Fibroblast of villous mesenchyme (primary cell): Measurements from ENCODE around the gene CTCF. TPM values are rescaled to one million over a fixed set of nuclear protein-coding genes. Genes with fewer than 3 reads are reported as not detected.

Experiments used
- DNase-seq: peaks from one replicate; pipeline ENCODE4 v3.0.0-alpha.2; 2010; ENCODE audit warnings: low read depth
- H3K4me3 ChIP-seq: 2 replicates; pipeline ENCODE4 v1.5.1; 2011; ENCODE audit warnings: low read depth, mild to moderate bottlenecking, low read length
- total RNA-seq: library from RNA; depleted of rRNA; stranded (reverse); fragments of >200 nt; gene quantifications from 2 replicates; pipeline ENCODE4 v1.2.3, GENCODE V29; 2012
- TF ChIP-seq, protein P1 (sequence below): IDR thresholded peaks from 2 replicates; pipeline ENCODE4 v1.5.1; 2012; ENCODE audit warnings: low read depth, mild to moderate bottlenecking, low read length; ENCODE audit not compliant: insufficient read depth

The CTCF gene
- total RNA-seq, 1 donor, result 33.7 TPM

DNA sequence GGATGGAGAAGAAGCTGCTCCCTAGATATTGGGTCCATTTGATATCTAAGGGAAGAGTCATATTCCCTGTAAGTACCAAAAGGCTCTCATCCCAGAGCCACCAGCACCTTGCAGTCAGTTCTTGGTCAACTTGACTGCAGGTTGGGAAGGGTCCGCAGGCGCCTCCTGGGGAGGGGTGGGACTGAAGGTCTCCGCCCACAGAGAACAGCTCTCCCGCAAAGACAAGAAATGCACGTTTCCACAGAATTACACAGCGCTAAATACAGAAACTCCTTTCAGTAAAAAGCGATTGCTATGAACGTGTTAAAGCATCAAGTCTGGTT lies 864 bp upstream of the CTCF start:
- TF ChIP-seq, protein P1, sequence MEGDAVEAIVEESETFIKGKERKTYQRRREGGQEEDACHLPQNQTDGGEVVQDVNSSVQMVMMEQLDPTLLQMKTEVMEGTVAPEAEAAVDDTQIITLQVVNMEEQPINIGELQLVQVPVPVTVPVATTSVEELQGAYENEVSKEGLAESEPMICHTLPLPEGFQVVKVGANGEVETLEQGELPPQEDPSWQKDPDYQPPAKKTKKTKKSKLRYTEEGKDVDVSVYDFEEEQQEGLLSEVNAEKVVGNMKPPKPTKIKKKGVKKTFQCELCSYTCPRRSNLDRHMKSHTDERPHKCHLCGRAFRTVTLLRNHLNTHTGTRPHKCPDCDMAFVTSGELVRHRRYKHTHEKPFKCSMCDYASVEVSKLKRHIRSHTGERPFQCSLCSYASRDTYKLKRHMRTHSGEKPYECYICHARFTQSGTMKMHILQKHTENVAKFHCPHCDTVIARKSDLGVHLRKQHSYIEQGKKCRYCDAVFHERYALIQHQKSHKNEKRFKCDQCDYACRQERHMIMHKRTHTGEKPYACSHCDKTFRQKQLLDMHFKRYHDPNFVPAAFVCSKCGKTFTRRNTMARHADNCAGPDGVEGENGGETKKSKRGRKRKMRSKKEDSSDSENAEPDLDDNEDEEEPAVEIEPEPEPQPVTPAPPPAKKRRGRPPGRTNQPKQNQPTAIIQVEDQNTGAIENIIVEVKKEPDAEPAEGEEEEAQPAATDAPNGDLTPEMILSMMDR, result no peak
- DNase-seq, result no peak
- peak overlapping the region; percentile 76 for H3K4me3 ChIP-seq

DNA sequence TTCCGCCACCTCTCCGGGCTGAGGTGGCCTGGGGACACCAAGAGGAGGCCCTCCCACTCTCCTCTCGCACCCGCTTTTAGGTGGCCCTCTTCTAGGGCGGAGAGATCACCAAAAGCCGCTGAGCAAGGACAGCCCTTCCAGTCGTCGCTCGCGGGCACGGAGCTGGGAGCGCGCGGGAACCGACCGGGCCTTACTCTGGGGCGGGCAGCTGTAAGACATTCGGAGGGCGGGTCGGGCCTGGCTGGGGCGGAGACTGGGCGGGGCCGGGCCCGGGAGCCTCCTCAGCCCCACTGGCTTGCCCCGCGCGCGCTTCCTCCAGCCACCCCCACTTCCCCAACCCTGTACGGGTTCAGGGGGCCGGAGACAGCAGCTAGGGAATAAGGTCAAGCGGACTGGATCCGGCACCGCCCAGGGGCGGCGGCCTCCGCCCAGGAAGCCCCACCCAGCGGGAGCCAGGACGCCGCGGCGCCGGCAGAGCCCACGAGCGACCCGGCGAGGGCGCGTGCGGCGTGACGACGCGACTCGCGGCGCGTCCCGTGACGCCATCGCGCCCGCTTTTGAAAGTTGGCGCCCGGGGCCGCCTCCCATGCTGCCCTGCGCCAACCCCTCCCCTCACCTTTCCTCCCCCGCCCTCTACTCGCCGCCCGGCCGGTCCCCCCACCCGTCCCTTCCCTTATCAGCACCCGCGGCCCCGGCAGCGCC lies 351 bp upstream of the CTCF start:
- H3K4me3 ChIP-seq, result peak overlapping the region; percentile 77
- TF ChIP-seq, protein P1, result no peak
- DNase-seq, result peak; percentile 98

DNA sequence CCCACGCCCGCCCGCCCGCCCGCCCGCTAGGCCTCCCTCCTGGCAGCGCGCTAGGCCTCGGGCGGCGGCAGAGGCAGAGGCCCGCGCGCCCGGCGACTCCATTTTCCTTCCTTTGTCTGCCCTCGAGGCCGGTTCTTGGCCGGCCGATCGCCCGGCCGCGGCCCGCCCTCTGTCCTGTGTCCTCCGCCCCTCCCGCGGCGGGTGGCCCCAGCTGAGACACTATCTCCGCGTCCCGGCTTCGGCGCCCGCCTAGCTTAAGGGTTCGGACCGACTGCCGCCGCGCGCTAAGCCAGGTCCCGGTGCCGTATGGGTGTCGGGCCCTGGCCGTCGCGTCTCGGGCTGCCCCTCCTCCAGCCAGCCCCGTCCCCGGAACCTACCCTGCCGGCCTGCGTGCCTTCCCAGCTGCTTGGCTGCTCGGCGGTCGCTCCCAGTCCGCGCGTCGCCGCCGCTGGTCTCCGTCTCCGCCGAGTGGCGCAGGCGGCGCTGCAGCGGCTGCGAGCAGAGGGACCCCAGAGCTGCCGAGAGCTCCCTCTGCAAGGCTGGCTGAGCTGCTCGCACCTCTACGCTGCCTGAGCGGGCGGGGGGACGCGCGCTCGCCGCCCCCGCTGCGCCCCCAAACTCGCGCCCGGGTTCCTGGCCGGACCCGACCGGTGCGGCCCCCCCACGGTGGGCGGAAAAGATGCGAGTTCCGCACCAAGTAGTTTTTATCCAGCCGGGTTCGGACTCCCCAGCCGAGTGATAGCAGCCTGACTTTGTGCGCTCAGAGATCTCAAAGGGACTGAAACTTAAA lies 787 bp downstream of the CTCF start:
- peak overlapping the region; percentile 77 for H3K4me3 ChIP-seq
- peak; percentile 55 for DNase-seq
- TF ChIP-seq, protein P1, result peak; percentile 18

DNA sequence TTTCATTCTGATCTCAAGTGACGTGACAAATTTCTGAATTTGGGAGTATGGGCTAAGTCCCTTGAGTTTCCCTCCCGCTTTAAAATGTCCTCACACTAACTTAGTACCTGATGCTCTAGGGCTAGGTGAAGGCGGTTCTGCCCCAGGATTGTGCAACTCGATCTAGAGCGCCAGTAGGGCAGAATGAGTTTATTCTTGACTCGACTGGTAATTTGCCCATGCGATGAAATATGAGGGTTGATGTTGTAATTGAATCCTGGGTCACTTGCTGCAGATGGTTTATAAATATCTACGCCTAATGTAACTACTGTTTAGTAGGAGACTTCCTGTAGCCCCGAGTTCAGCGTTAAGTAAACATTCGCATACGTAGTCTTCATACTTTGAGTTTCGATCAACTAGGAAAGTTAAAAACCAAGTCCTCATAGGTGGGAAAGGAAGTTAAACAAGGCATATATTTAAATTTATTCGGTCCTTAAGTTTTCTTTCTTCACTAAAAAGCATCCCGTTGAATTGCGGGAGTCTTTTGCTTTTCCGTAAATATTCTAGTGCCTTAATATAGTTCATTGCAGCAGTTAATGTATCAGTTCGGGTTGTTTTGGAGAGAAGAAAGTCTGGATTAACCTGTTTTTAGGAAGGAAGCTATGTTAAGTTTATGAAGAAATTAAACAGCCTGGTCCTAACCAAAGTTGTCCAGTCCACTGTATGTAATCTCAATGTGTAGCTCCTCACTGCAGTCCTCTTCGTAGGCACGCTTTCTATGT lies 1.6 kb downstream of the CTCF start:
- DNase-seq, result peak; percentile 94
- H3K4me3 ChIP-seq, result peak overlapping the region; percentile 77
- TF ChIP-seq, protein P1, result no peak

DNA sequence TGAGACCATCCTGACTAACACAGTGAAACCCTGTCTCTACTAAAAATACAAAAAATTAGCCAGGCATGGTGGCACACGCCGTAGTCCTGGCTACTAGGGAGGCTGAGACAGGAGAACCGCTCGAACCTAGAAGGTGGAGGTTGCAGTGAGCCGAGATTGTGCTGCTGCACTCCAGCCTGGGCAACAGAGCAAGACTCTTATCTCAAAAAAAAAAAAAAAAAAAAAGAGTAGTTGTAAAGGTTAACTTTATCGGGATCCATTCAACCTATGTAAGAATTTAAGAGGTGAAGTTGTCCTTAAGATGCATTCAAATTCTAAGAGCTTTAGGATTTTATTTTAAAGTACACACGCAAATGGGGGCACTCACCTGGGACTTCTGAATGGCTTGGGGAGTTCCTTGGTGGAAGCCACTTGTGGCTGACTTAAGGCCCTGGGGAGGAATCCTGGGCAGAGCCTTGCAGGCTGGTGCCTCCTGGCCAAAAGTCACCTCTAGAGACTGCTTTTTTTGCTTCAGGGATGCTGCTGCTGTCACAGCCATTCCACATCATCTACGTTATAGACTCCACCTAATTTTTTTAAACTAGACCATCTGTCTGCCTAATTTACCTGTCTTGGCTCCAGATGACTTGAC lies 3.3 kb downstream of the CTCF start:
- TF ChIP-seq, protein P1, result no peak
- no peak overlapping the region for H3K4me3 ChIP-seq
- no peak for DNase-seq

DNA sequence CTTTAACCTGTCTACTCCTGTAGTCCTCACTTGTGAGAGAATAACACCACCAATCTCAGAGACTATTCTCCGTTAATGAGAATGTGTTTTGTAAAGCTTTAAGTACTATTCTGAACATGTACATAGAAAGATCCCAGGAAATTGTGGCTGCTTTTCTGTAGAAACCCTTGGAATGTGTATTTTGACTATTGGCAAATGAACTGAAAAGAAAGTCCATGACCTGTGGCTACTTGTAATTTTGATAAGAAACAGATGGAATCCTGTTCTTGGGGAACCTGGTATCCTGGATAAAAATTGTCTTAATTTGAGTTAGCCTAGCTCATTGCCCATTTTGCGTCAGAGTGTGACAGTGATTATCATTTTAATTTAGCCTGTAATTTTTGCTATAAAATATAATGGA lies 9.1 kb downstream of the CTCF start:
- no peak overlapping the region for H3K4me3 ChIP-seq
- peak; percentile 64 for DNase-seq
- TF ChIP-seq, protein P1, result no peak
